ENCODE data around the gene HSD17B14. TPM values are rescaled to one million over a fixed set of nuclear protein-coding genes. Genes with fewer than 3 reads are reported as not detected.

The HSD17B14 gene
- total and polyA plus RNA-seq, 9 of the 15 experiments (the other 6 are each of a cell fraction or from before 2014, with no cell fraction given): 0.16 TPM; not detected in 8

DNA sequence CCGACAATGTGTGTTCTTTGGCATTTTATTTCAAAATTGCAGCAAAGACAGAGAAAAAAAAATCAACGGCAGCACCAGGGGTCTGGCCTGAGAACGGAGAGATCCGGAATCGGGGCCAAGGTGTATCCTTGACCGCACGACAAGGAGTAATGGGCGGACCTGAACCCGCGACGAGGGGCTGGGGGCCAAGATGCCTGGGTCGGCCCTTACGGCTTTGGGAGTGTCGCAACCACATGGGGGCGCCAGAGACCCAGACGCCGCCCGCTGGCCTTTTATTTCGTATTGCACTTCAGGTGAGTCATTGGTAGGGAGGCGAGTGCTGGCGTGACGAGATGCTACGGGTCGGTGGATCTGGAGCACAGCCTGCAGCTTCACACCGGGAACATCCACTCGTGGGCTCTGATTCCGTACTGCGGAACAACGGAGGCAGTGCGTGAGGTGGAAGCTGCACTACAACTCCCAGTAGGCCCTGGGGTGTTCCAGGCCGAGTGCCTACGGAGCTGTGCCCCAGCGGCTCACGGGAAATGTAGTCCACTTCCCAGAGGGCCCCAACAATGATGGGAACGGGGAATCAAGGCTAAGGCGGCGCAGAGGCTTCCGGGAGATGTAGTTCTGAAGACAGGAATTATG is 41.1 kb downstream of the HSD17B14 start (continued):
- TF ChIP-seq ZBTB11 (CRISPR knock-in tag; IDR thresholded peaks at IDR 0.05) (peak in 1 of 3 experiments; percentile 92; a peak in 2 of 6 replicates), KAT7 (CRISPR knock-in tag; IDR thresholded peaks at IDR 0.05; ENCODE audit: borderline replicate concordance) (peak; percentile 75; the same call in 1 of the 2 replicates), GTF2B (IDR thresholded peaks at IDR 0.05; ENCODE audit: extremely low read depth, insufficient read length) (no peak), STAT5B (CRISPR knock-in tag; IDR thresholded peaks at IDR 0.05) (no peak), DNMT1 (IDR thresholded peaks at IDR 0.05) (0 out of 2 replicates have a peak, but pooled peaks have one; percentile 16), GTF3C2 (IDR thresholded peaks at IDR 0.05; ENCODE audit: borderline replicate concordance, extremely low read depth, insufficient read length) (no peak), DPF2 (IDR thresholded peaks at IDR 0.05) (no peak; the same call in 1 of the 2 replicates), CBFB (CRISPR knock-in tag; IDR thresholded peaks at IDR 0.05) (peak; percentile 68), THRA (IDR thresholded peaks at IDR 0.05) (no peak), CXXC5 (CRISPR knock-in tag; IDR thresholded peaks at IDR 0.05) (peak; percentile 86), POLR2AphosphoS2 (IDR thresholded peaks at IDR 0.05; ENCODE audit: low read length) (peak; percentile 97), CBX1 (IDR thresholded peaks at IDR 0.05; ENCODE audit: low read depth) (no peak), MYBL2 (IDR thresholded peaks at IDR 0.05; ENCODE audit: low read depth) (no peak), MYBL2 (CRISPR knock-in tag; IDR thresholded peaks at IDR 0.05; ENCODE audit: borderline replicate concordance) (no peak)
- TF ChIP-seq, protein P1, sequence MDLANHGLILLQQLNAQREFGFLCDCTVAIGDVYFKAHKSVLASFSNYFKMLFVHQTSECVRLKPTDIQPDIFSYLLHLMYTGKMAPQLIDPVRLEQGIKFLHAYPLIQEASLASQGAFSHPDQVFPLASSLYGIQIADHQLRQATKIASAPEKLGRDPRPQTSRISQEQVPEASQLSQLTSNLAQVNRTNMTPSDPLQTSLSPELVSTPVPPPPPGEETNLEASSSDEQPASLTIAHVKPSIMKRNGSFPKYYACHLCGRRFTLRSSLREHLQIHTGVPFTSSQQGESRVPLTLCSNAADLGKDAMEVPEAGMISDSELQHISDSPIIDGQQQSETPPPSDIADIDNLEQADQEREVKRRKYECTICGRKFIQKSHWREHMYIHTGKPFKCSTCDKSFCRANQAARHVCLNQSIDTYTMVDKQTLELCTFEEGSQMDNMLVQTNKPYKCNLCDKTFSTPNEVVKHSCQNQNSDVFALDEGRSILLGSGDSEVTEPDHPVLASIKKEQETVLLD (IDR thresholded peaks at IDR 0.05): peak; percentile 82; the same call in 1 of the 2 replicates
- TF ChIP-seq, protein P2, sequence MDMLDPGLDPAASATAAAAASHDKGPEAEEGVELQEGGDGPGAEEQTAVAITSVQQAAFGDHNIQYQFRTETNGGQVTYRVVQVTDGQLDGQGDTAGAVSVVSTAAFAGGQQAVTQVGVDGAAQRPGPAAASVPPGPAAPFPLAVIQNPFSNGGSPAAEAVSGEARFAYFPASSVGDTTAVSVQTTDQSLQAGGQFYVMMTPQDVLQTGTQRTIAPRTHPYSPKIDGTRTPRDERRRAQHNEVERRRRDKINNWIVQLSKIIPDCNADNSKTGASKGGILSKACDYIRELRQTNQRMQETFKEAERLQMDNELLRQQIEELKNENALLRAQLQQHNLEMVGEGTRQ (CRISPR knock-in tag; IDR thresholded peaks at IDR 0.05): no peak

All from K562 (cell line).